Fibroblast of peridontal ligament (primary cell): ENCODE measurements around the gene C16orf89.
A peak's percentile ranks its signal among the peaks of the same experiment; 100 is the strongest.

Experiments
- DNase-seq: peaks from one replicate; pipeline ENCODE4 v3.0.0-alpha.2; 2010; ENCODE audit errors: extremely low read depth

C16orf89 gene

DNA sequence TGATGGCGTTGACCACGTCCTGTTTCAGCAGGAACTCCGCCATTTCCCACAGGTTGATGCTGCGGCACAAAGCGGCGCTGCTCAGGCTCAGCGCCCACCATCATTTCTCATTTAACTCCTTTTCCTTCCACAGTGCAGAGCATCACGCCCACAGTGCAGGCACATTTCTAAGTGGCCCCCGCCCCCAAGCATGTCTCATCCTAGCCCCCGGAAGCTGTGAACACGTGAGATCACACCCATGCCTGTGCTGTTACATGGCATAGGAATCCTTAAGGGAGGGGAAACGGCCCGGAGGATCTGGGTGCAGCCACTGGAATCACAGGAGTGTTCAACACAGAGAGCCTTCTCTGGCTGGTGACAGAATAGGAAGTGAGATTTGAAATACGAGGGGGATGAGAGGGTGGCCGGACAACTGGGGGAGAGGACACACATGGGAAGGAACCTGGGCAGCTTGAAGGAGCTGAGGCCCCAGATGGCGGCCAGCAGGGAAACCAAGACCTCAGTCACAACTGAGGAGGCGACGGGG, 36.7 kb downstream of the C16orf89 start:
- DNase-seq, result no peak

DNA sequence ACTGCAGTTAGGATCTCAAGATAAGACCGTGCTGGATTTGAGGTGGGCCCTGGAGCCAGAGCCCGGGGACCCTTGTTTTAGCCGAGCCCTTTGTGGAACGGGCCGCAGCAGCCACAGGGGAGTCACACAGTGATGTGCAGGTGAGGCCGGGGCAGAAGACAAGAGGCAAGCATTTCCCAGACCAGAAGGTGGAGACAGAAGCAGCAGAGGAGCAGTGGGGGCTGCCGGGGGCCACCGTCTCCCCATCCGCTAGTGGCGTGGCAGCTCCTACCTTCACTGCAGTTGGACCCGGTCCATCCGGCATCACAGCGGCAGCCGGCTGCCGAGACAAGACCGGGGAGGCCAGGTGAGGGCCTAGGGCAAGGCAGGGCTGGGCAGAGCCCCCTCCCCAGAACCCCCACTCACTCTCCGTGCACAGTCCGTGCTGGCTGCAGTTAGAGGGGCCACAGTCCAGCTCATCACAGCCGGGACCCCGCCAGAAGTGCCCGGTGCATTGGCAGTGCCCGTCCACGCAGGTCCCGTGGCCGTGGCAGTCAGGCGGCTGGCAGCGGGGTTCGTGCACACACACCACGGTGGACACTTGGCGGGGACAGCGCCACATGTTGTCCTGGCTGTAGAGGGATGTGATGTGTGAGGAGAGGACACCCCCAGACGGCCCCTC, 38.1 kb downstream of the C16orf89 start:
- DNase-seq, result no peak

DNA sequence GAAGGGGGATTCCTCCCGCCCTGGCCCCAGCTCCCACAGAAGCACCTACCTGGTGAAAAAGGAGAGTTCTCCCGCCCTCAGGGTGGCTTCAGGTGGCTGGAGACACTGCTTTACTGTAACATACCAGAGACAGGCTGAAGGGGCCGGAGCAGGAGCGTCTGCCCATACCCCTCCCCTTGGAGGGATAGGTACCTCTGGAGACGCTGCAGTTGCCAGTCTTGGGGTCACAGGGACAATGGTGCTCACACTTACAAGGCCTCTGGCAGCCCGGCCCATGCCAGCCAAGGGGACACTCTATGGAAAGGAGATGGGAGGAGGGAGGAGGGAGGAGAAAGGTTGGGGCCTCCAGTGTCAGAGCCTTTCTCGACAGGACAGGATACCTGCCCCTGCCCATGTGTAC, 38.7 kb downstream of the C16orf89 start:
- DNase-seq, result no peak

DNA sequence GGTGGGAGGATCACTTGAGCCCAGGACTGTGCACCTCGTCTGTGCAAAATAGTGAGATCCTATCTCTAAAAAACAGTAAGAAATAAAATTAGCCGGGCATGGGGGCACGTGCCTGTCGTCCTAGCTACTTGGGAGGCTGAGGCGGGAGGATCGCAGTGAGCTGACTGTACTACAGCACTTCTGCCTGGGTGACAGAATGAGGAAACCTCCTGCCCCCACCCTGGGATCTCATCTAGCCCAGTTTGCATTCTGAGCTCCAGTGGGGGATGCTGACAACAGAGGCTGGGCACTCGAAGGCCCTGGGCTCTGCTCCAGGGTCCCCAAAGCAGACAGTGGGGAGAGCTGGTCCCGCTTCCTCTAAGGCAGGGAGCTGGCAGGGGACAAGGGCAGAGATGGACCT, 39.1 kb downstream of the C16orf89 start:
- DNase-seq, result no peak

DNA sequence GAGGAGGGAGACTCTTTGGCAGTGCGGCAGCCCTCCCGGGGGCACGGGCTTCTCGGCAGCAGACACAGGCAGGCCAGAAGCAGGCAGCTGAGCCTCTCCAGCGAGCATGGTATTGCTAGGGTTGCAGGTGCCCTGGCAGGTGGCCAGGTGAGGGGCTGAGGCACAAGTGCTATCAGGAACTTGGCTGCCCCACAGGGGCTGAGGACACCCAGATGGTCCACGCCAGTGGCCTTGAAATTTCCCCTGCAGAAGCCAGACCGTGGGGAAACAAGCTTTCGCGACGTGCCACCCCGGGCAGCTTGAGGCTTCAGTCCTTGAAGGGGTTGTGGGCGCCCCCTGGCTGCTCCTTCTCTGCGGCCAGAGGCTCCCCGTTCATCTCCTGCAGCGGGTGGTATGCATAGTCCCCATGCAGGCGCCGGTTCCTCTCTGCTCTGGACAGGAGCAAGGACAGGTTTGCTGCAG, 40.6 kb downstream of the C16orf89 start:
- no peak for DNase-seq

DNA sequence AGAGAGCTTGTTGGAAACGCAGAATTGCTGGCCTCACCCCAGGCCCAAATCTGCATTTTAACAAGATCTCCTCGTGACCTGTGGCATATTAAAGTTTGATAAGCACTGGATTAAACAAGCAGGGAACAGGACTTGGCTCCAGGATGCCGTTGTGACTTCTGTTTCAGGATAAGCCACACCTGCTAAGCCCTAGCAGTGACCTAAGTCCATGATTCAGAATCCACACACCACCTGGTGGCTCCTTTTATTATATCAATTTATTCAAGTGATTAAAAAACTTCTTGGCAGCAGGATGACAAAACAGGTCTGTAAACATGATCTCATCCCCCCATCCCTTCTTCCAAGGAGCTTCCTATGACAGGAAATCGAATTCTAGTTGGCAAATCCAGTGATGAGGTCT, 41.1 kb downstream of the C16orf89 start:
- DNase-seq, result no peak

DNA sequence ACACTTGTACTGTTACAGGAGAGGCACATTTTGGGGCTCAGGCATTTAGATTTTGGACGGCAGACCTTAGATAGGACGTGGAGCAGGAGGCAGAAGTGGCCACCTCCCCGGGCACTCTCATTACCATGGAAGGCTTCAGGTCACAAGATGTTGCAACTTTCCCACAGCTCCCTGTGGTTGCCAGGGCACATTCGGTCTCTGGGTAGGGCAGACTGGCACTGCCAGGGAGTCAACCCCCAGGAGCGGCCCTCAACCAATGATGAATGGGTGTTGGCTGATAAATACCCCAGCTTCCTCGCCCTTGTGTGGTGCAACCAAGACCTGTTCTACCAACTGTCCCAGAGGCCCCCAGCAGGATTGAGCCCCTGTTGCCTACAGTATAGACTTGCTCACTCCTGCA, 43.2 kb downstream of the C16orf89 start:
- no peak for DNase-seq

DNA sequence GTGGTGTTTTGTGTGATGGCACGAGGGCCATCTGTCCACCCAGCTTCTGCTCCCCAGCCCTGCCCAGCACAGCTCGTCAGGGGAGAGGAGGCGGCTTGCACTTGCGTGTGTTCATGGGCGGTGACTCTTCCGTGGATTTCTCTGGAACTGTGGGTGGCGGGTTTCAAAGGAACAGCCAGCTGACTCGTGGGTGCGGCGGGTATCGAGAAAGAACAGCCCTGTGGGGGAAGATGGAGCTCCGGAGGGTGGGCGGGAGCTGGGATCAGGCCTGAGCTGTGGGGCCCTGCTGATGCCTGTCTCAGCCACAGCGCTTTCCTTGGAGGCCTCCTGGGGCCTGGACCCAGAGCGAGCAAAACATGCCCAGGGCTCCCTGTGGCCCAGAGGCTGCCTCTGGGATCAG, 45.2 kb downstream of the C16orf89 start:
- no peak for DNase-seq

DNA sequence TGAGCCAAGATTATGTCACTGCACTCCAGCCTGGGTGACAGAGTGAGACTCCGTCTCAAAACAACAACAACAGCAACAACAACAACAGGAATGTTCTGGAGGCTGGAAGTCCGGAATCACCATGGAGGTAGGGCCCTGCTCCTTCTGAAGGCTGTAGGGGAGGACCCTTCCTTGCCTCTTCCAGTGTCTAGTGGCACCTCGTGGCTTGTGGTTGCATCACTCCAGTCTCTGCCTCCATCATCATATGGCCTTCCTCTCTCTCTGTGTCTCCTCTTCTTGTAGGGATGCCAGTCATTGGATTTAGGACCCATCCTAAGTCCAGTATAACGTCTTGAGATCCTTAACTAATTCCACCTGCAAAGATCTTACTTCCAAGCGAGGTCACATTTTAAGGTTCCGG, 46.0 kb downstream of the C16orf89 start:
- DNase-seq, result no peak

DNA sequence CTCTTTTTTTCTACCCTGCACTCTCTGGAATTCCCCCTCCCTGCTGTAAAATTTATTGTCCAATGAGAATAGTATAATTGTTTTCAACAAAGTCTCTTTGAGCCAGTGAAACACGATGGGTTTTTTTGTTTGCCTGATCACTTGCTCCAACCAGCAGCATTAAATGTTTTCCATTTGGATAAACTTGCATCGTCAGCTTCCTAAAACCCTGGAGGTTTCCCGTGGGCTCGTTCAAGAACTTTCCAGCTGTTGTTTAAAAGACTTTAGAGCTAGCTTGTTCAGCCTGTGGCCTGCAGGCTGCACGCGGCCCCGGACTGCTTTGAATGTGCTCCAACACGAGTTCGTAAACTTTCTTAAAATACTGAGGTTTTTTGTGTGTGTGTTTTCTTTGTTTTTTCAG, 47.0 kb downstream of the C16orf89 start:
- peak; percentile 41 for DNase-seq

DNA sequence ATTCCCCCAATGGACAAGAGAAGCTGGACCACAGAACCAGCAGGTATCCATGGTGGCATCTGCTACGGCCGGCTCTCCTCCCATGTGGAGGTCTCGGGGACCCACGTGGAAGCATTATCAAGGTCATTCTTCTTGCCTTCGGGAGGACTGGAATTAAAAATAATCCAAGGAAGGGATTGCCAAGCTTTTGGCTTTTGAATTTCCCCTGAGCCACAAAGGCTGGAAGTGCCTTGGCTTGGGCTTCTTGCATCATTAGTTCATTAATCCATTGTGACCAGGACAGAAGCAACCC, 48.1 kb downstream of the C16orf89 start:
- DNase-seq, result no peak

DNA sequence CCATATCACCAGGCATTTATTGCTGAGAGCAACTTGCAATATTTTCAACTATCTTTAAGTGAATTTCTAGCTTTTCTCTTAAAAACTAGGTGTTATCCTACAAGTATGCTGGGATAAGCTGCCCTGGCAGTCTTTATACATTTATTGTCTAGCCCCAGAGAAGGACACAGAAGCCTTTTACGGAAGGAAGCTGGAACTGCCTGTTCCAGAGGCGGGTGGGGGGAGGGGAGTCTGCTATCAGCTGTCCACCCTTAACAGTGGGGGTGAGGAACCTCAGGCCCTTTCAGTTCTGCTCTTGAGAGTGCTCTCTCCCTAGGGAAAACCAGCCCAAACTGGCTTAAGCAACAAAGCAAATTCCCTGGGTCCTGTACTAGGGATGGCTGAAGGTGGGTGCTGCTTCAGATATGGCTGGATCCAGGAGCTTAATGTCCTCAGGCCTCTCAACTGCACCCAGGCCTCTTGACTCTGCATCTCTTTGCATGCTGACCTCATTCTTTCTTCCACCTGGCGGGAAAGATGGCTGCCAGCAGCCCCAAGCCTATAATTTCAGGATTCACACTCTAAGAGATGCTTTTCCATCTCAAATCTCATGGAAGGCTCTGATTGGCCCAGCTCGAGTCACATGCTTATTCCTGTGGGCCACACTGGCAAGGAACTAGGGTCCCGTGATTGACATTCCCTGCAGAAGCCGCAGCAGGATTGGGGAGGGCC, 48.6 kb downstream of the C16orf89 start:
- DNase-seq, result no peak

DNA sequence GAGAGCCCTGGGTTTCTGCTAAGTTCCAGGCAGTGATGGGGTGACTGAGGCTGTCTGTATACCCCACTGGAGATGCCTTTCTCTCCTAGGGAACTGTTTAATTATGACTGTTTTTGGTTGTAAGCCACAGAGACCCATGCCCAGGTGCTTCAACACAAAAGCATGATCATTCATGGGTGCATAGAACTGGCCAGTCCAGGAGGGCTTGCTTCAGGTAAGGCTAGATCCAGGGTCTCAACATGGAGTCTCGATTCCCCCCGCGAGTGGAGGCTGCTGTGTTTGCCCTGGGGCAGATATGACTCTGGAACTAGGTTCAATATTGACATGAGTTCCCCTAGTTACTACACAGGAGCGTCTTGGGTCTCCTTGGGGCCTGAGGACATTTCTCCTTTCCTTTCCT, 49.9 kb downstream of the C16orf89 start:
- no peak for DNase-seq

DNA sequence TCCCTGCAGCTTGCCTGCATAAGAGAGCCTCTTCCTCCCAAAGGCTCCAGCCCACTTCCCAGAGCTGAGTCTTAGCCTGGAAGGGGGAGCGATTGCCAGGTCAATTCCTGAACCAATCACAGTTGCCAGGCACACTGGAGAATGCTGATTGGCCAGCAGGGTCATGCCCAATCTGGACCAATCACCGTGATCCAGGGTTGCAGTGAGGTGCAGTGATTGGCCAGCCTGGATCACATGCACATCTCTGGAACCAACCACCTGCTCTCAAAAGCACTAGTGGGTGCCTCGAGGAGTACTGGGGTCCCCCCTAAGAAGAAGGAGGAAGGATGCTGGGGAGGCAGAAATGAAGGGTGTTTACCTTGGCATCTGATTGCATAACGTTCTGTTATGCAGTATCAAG, 50.4 kb downstream of the C16orf89 start:
- no peak for DNase-seq

DNA sequence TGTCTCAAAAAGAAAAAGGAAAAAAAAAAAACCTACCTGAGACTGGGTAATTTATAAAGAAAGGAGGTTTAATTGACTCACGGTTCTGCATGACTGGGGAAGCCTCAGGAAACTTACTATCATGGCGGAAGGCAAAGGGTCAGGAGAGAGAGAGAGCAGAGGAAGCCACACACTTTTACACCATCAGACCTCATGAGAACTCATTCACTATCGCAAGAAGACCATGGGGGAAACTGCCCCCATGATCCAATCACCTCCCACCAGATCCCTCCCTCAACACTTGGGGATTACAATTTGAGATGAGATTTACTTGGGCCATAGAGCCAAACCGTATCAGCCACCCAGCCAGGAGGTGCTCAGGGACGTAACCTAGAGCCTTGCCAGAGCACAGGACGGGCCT, 52.9 kb downstream of the C16orf89 start:
- no peak for DNase-seq

DNA sequence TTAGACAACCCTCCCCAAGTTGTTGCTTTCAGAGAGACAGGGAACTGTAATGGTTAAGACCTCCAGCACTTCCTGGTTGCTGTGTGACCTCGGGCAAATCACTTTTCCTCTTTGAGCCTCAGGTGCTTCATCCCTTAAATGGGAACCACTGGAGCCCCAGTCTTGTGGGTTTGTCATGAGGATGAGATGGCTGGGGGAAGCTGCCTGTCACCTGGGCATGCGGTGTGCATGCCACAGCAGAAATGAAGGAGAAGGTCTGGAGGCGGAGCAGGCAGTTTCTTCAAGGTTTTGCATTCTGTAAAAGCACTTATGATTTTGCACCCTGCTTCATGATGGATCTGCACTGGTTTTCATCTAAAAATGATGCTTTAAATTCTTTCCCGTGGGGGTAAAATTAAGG, 54.1 kb downstream of the C16orf89 start:
- DNase-seq, result no peak

DNA sequence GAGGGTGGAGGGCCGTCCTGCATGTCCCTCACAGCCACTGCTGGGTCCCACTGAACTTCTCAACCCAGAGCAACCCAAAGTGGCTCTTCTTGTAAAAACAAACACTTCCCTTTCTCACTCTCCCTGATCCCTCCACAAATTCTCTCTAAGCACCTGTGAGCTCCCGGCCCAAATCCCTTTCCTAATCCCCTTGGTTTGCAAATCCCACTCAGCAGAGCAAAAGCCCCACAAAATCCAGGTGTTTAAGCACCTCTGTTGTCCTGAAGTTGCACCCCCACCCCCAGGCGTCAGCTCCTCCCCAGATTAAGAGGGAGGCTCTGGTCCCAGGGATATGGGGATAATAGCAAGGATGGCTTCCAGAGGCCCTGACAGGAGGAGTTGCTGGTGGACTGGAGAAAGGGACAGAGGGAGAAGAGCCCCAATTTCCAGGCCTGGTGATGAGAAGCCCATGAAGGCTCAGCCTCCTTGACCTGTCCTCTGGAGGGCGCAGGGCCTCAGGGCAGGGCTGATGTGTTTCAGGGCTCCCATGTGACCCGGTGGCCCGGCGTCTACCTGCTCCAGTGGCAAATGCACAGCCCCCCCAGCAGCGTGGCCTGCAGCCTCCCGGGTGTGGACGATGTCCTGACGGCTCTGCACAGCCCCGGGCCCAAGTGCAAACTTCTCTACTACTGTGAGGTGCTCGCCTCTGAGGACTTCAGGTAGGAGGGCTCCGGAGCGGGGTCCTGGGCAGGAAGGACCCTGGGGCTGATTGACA, 55.0 kb downstream of the C16orf89 start:
- DNase-seq, result no peak

DNA sequence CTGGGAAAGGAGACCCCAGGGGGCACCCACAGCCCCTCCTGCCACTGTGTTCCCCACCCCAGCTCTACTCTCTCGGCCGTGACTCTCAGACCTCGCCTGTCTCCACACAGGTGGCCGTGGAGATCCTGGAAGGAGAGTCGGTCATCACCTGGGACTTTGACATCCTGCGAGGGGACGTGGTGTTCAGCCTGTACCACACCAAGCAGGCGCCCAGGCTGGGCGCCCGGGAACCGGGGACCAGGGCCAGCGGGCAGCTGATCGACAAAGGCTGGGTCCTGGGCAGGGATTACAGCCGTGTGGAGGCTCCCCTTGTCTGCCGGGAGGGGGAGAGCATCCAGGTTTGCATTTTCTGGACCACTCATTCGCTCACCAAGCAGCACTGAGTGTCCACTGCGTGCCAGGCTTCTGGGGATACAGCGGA, 57.4 kb downstream of the C16orf89 start:
- DNase-seq, result no peak

DNA sequence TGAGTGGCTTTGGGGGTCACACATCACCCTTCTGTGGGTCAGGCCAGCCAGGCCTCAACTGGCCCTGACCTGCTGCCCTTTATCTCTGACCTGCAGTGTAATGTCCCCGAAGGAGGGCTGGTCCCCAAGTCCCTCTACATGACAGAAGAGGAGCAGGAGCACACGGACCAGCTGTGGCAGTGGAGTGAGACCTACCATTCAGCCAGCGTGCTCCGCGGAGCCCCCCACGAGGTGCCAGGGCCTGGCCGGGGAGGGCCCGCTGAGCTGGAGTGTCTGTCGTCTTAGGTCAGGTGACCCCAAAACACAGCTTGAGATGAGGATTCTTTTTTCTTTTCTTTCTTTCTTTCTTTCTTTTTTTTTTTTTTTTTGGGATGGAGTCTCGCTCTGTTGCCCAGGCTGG, 58.5 kb downstream of the C16orf89 start:
- DNase-seq, result no peak

DNA sequence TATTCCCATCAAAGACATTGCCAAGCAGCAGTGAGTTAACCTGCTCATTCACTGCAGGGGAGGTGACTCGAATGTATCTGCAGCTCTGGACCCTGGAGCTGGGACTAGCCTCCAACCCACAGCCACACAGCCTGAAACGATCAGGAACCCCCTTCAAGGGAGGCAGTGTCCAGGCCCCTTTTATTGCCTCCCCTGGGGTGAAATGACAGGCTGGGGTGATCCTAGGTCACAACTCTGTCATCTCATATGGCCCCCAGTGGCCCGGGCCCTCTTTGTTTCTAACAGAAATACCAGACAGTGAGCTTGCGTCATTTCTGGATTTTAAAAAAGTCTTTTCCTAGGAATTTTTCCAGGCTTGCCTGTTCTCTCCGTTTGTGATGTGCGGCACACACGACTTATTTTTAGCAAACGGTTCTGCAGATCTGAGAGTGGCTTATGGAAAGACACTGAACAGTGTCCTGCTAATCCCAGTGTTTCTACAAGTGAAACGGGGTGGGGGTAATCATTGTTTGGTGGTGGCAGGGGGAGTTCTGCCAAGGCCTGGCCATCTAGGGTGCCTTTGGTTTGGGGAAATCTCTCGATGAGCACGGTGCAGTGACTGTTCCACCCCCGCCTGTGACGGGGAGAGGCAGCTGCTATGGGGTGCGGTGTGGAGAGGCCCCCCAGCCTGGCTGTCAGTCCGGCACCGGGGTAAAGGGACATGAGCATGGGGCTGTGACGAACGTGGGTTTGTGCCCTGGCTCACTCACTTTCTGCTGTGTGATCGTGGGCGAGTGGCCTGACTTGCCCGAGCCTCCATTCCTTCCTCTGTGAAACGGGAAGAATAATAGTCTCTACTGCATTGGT, 59.2 kb downstream of the C16orf89 start:
- DNase-seq, result no peak

DNA sequence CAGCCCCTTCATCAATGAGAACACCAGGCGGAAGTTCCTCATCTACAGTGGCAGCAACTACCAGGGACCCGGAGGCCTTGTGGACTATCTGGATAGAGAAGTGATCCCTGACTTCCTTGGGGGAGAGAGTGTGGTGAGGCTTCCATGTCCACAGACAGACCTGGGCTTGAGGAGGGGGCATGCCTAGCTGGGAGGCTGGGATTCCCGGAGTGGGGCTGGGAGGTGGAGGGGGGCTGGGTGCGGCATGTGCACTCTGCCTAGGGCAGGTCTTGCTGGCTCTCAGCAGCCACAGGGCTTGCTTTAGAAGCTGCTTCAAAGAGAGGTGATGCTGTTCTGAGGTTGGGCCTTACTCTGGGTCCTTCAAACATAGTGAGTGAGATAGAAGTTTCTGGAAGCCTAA, 59.8 kb downstream of the C16orf89 start:
- DNase-seq, result no peak

DNA sequence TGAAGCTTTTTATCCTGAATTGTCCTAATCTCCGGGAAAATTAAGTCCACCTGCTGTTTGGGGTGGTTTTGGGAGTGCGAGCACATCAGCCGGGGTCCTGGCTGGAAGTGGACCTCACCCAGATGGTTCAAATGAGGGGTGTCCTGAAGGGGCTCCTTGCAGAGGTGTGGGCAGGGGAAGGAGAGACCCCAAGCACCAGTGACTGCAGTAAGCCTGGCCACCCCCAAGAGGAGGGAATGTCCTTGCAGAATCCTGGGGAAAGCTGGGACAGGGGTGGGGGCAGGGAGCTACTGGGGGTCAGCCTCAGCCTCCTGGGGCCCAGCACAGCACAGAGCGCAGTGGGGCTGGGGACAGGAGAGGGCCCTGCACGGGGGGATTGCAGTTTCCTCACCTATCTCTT, 61.4 kb downstream of the C16orf89 start:
- no peak for DNase-seq
